GM19193 (cell line): ENCODE measurements around the gene ATP6V0A1.
A peak's percentile ranks its signal among the peaks of the same experiment; 100 is the strongest.
"Not testable (repeated sequence)": the region's sequence is repeated elsewhere in the genome, so short reads cannot be mapped to it uniquely, and the experiment has no call there.

Experiments used
- POLR2A ChIP-seq: IDR thresholded peaks from 4 replicates; pipeline ENCODE4 v1.6.1; 2011; ENCODE audit not compliant: insufficient read depth, insufficient read length; ENCODE audit errors: extremely low read depth

Gene ATP6V0A1

DNA sequence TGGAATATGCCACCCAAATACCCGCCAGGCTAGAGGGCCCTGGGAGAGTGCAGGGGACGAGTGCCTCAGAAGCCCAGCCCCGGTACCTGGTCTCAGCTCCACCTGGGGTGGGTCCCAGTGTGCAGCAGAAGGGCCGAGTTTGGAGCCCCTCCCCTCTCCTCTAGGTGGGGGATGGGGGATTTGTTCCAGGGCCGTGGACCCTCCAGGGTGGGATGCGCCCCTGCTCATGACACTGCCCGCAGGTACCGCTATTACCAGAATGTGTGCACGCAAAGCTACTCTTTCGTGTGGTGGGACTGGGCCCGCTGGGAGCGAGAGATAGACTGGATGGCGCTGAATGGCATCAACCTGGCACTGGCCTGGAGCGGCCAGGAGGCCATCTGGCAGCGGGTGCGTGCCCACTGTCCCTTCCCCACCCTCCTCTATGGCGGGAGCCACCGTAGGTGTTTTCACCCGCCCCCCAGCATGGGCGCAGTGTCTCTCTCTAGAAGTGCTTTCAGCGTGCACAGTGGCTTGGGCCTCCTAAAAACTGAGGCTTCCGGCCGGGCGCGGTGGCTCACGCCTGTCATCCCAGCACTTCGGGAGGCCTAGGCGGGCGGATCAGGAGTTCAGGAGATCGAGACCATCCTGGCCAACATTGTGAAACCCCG lies 78.6 kb downstream of the ATP6V0A1 start:
- no peak for TF ChIP-seq POLR2A

- no peak for TF ChIP-seq POLR2A
These were observed 79.3 kb downstream of the ATP6V0A1 start for GRCh38 chr17:42537826-42538451.

DNA sequence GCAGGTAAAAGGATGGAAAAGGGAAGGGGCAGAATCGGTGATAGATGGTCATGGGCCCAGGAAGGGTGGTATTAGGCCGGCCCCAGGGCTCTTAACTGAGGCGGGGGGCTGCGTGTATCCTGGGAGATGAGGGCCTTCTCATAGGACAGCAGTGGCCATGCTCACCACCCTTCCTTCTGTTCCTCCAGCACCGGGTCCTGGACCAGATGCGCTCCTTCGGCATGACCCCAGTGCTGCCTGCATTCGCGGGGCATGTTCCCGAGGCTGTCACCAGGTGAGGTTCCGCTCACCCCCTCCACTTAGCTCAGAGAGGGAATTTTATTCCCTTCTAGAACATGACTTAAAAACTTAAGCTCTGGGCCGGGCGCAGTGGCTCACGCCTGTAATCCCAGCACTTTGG lies 79.8 kb downstream of the ATP6V0A1 start:
- no peak for TF ChIP-seq POLR2A

GRCh38 chr17:42541041-42541833 lies 82.6 kb downstream of the ATP6V0A1 start:
- TF ChIP-seq POLR2A, result no peak

GRCh38 chr17:42543190-42544079 lies 84.8 kb downstream of the ATP6V0A1 start:
- TF ChIP-seq POLR2A, result no peak

DNA sequence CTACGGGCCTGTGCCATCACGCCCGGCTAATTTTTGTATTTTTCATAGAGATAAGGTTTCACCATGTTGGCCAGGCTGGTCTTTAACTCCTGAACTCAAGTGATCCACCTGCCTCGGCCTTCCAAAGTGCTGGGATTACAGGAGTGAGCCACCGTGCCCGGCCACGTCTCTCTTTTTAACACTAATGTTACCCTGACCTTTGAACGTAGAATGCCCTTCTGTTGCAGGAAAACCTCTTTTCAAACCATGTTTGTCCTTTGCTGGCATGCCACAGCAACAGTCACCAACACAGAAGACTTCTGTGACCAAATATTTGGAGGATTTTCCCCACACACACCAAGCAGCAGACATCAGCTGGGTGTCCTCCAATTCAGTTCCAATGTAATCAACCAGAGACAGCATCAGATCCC lies 86.2 kb downstream of the ATP6V0A1 start:
- TF ChIP-seq POLR2A, result no peak

- no peak for TF ChIP-seq POLR2A
These were observed 88.4 kb downstream of the ATP6V0A1 start for GRCh38 chr17:42547001-42547461.

GRCh38 chr17:42547698-42548069 lies 89.0 kb downstream of the ATP6V0A1 start:
- no peak for TF ChIP-seq POLR2A

DNA sequence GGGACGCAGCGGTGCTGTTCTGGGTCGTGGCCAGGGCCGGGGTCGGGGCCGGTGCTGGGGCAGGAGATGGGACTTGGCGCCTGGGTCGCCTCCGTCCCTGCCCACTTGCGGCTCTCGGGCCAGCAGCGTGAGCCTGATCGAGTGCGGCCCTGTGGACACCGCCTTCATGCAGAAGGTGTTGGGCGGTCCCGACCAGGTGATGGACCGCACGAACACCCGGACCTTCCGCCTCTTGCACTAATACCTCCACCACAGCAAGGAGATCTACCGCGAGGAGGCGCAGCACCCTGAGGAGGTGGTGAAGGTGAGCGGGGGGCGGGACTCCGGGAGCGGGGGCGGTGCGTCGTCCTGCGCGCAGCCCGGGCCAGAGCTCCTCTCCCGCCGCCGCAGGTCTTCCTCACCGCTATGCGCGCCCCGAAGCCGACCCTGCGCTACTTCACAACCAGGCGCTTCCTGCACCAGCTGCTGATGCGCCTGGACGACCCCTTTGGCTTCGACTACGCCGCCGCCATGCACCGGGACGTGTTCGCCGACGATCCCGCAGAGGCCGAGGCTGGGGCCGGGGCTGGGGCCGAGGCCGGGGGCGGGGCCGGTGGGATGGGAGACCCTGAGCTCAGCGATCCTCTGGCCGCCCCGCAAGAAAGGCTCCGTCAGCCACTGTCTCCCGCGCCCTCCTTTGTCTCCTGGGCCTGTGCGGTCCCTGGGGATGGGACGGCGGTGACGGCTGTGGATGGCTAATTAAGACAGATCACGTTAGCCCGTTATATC lies 89.6 kb downstream of the ATP6V0A1 start:
- peak; percentile 41 for TF ChIP-seq POLR2A

GRCh38 chr17:42548993-42549755 lies 90.5 kb downstream of the ATP6V0A1 start:
- no peak for TF ChIP-seq POLR2A

GRCh38 chr17:42552736-42553135 lies 94.1 kb downstream of the ATP6V0A1 start, which contains the start of gene HSD17B1:
TSS of gene HSD17B1 (plus strand) at chr17:42552923. CDS start at chr17:42552934, 11 bp downstream.
- TF ChIP-seq POLR2A, result not testable (repeated sequence)

- no peak for TF ChIP-seq POLR2A
These were observed 94.6 kb downstream of the ATP6V0A1 start for GRCh38 chr17:42553161-42553818.

DNA sequence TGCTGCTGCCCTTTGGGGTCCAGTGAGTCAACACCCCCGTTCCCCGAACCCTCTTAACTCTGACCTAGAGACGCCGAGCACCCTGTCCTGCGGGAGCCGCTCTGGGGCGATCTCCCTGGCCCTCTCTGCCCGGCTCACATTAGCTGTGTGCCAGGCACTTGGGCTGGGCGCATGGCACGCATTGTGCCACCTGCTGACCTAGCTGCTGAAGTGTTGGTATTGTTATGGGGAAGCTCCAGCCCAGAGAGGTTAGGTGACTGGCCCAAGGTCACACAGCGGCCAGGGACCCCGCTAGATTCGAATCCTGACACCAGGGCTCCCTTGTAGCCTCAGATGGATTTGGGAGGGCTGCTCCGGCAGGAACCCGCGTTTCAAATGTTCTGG lies 95.2 kb downstream of the ATP6V0A1 start:
- no peak for TF ChIP-seq POLR2A
